Subcutaneous adipose tissue (tissue), 4 donors: Measurements from ENCODE around the gene WNT8B. TPM values are rescaled to one million over a fixed set of nuclear protein-coding genes. Genes with fewer than 3 reads are reported as not detected.

Source experiments
- total RNA-seq, 4 donors: library from RNA; depleted of rRNA; stranded (reverse); fragments of >200 nt; gene quantifications; one replicate each; pipeline ENCODE4 v1.1.0, GENCODE V29; 2016
- TF ChIP-seq, protein P1 (sequence below): fragments of 450-650 bp; IDR thresholded peaks from one replicate; pipeline ENCODE4 v1.5.1; 2016; ENCODE audit warnings: low read depth, mild to moderate bottlenecking, control low read depth, antibody characterized with exemption, moderate library complexity

WNT8B gene
- total RNA-seq, 4 donors from 2014 or later = not detected

- TF ChIP-seq, protein P1, sequence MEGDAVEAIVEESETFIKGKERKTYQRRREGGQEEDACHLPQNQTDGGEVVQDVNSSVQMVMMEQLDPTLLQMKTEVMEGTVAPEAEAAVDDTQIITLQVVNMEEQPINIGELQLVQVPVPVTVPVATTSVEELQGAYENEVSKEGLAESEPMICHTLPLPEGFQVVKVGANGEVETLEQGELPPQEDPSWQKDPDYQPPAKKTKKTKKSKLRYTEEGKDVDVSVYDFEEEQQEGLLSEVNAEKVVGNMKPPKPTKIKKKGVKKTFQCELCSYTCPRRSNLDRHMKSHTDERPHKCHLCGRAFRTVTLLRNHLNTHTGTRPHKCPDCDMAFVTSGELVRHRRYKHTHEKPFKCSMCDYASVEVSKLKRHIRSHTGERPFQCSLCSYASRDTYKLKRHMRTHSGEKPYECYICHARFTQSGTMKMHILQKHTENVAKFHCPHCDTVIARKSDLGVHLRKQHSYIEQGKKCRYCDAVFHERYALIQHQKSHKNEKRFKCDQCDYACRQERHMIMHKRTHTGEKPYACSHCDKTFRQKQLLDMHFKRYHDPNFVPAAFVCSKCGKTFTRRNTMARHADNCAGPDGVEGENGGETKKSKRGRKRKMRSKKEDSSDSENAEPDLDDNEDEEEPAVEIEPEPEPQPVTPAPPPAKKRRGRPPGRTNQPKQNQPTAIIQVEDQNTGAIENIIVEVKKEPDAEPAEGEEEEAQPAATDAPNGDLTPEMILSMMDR = no peak
Observed at GRCh38 chr10:100470367-100470766, 7.6 kb downstream of the WNT8B start.

DNA sequence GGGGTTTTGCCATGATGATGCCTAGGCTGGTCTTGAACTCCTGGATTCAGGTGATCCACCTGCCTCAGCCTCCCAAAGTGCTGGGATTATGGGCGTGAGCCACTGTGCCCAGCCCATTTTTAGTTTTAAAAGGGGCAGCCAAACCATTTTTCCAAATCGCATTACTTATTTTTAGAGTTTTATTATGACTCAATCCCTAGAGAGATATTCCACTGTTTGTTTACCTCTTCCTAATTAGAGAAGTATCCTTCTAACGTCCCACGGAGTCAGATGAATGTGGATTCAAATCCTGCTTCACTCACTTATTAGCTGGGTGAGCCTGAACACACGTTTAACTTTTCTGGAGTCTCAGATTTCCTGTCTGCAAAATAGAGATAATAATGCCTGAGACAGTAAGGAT lies 15.2 kb downstream of the WNT8B start:
- TF ChIP-seq, protein P1 = no peak

DNA sequence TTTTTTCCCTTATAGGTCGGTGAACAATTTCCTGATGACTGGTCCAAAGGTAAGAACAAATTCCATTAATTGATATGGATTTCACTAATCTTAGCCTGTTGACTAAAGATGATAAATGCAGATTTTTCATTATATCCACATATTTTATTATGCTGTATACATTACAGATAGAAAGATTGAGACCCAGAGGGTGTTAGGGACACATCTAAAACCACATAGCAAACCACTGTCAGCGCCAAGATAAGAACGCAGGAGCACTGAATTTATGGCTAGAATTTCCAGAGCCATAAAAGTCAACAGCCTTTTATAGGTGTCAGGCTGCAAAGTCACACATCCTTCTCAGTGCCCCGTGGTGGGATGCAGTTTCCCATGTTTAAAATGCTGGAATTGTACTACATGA lies 16.2 kb downstream of the WNT8B start:
- TF ChIP-seq, protein P1 = no peak

DNA sequence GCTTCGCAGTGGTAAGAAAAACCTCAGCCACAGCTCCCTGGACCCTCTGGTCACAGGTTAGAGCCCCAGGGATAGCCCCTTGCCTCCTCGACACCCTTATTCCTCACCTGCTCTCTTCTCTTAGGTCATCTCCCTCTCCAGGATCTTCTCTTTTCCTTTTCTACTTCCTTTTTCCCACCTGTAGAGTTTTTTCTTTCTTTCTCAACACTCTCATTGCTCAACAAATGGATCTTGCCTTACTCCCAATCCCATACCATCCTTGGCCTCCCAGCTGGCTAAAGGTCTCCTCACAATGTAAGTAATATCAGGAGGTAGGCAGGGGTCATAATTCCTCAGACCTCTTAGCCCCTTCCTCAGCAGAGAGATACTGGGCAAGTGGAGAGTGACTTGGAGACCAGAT lies 17.2 kb downstream of the WNT8B start:
- TF ChIP-seq, protein P1 = no peak

GRCh38 chr10:100481462-100482081 lies 18.8 kb downstream of the WNT8B start:
- TF ChIP-seq, protein P1 = no peak

GRCh38 chr10:100482181-100482833 lies 19.5 kb downstream of the WNT8B start:
- TF ChIP-seq, protein P1 = no peak

DNA sequence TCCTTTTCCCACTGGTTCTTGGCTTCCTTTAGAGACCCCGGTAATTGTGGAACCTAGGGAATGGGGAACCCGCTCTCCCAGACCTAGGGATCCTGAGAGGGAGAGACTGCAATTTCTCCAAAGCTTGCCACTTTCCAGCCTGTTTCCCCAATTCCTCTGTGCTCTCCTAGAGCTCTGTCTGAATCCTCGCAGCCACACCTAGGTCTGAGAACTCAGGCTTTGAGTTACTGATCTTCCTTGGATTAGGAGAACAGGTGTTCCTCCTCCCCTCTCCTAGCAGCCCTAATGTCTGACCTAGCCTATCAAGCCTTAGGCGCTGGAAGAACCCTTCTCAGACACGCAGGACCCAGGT lies 20.0 kb downstream of the WNT8B start:
- TF ChIP-seq, protein P1 = no peak
